ENCODE results near the gene IL10RA.
A peak's percentile ranks its signal among the peaks of the same experiment; 100 is the strongest.

Gene IL10RA

GRCh38 chr11:118002541-118003423 is 16.6 kb downstream of the IL10RA start:
- Histone ChIP-seq H3K36me3 (replicated peaks in 1 of 2; ENCODE audit: control insufficient read depth in 2 of 2, insufficient read depth in 2 of 2, low read length in 2 of 2) (no peaks in the 10 kb centered on the region), H3K27me3 (ENCODE audit: control insufficient read depth in 3 of 3, insufficient read depth in 3 of 3, low read depth in 1 of 3, low read length in 3 of 3) (no peaks in the 10 kb centered on the region), H3K18ac (ENCODE audit: low read length) (peak overlapping the region; percentile 53), H4K8ac (ENCODE audit: low read depth, low read length) (no peak overlapping the region), H2BK120ac (ENCODE audit: low read depth, low read length) (no peak overlapping the region), H3K79me1 (ENCODE audit: low read depth, low read length) (no peaks in the 10 kb centered on the region), H3K9me3 (replicated peaks in 1 of 2; ENCODE audit: control insufficient read depth in 2 of 2, insufficient read depth in 1 of 2, low read depth in 1 of 2, low read length in 2 of 2) (peaks cover 0 to 3% of the 10 kb centered on the region in 2 donors), H2BK5ac (ENCODE audit: low read length) (no peak overlapping the region), H3K4me3 (ENCODE audit: low read length in 2 of 2) (no peak overlapping the region), H3K9ac (ENCODE audit: low read depth, low read length, poor library complexity) (no peak overlapping the region), H3K4me2 (ENCODE audit: insufficient read depth, low read length, poor library complexity, severe bottlenecking) (no peak overlapping the region), H3K14ac (ENCODE audit: low read length) (no peak overlapping the region), H2BK12ac (ENCODE audit: low read length) (no peak overlapping the region), H3K4ac (ENCODE audit: low read length) (no peak overlapping the region), H3K23ac (ENCODE audit: low read depth, low read length, poor library complexity) (no peak overlapping the region), H3K4me1 (ENCODE audit: control insufficient read depth in 2 of 2, insufficient read depth in 1 of 2, low read depth in 1 of 2, low read length in 2 of 2) (peaks cover 0 to 7% of the 10 kb centered on the region in 2 donors), H3K27ac (replicated peaks; ENCODE audit: low read length) (peak overlapping the region; percentile 14), H2AFZ (ENCODE audit: low read length) (no peak overlapping the region), H2BK15ac (ENCODE audit: low read length) (no peak overlapping the region), H2AK5ac (ENCODE audit: low read depth, low read length) (no peak overlapping the region), H4K91ac (ENCODE audit: low read depth, low read length, poor library complexity) (peak overlapping the region; percentile 25)
- DNase-seq (ENCODE audit: low spot score) = peak; percentile 31
- no CpG with 5 or more reads among the region's 7 CpGs for WGBS, 2 donors (ENCODE audit: extremely low coverage in 2 of 2, insufficient read length in 2 of 2, insufficient replicate concordance in 1 of 2)

- no peaks in the 10 kb centered on the region for H3K36me3 ChIP-seq (replicated peaks in 1 of 2; ENCODE audit: control insufficient read depth in 2 of 2, insufficient read depth in 2 of 2, low read length in 2 of 2)
- no peak overlapping the region for H2BK120ac ChIP-seq (ENCODE audit: low read depth, low read length)
- H3K27me3 ChIP-seq (ENCODE audit: control insufficient read depth in 3 of 3, insufficient read depth in 3 of 3, low read depth in 1 of 3, low read length in 3 of 3) = peaks cover 0 to 4% (median 0%) of the 10 kb centered on the region in 3 experiments
- H2BK12ac ChIP-seq (ENCODE audit: low read length) = no peak overlapping the region
- no peak overlapping the region for H3K14ac ChIP-seq (ENCODE audit: low read length)
- no peak overlapping the region for H3K27ac ChIP-seq (replicated peaks; ENCODE audit: low read length)
- H3K79me1 ChIP-seq (ENCODE audit: low read depth, low read length) = no peaks in the 10 kb centered on the region
- H2AK5ac ChIP-seq (ENCODE audit: low read depth, low read length) = no peak overlapping the region
- no peak for DNase-seq (ENCODE audit: low spot score)
- H3K9me3 ChIP-seq (replicated peaks in 1 of 2; ENCODE audit: control insufficient read depth in 2 of 2, insufficient read depth in 1 of 2, low read depth in 1 of 2, low read length in 2 of 2) = peaks cover 0 to 3% of the 10 kb centered on the region in 2 donors
- H2BK15ac ChIP-seq (ENCODE audit: low read length) = no peak overlapping the region
- no peak overlapping the region for H4K8ac ChIP-seq (ENCODE audit: low read depth, low read length)
- no peak overlapping the region for H4K91ac ChIP-seq (ENCODE audit: low read depth, low read length, poor library complexity)
- peaks cover 0 to 7% of the 10 kb centered on the region in 2 donors for H3K4me1 ChIP-seq (ENCODE audit: control insufficient read depth in 2 of 2, insufficient read depth in 1 of 2, low read depth in 1 of 2, low read length in 2 of 2)
- no peak overlapping the region for H2BK5ac ChIP-seq (ENCODE audit: low read length)
- no peak overlapping the region for H3K4ac ChIP-seq (ENCODE audit: low read length)
- no peak overlapping the region for H3K23ac ChIP-seq (ENCODE audit: low read depth, low read length, poor library complexity)
- H2AFZ ChIP-seq (ENCODE audit: low read length) = no peak overlapping the region
- no peak overlapping the region for H3K18ac ChIP-seq (ENCODE audit: low read length)
- no peak overlapping the region for H3K4me3 ChIP-seq (ENCODE audit: low read length in 2 of 2)
- no peak overlapping the region for H3K4me2 ChIP-seq (ENCODE audit: insufficient read depth, low read length, poor library complexity, severe bottlenecking)
- no peak overlapping the region for H3K9ac ChIP-seq (ENCODE audit: low read depth, low read length, poor library complexity)
- 100% methylated on average over 1 of the region's 4 CpGs for WGBS, 2 donors (ENCODE audit: extremely low coverage in 2 of 2, insufficient read length in 2 of 2, insufficient replicate concordance in 1 of 2)
Measured at GRCh38 chr11:118003456-118003855, 17.3 kb downstream of the IL10RA start.

- H3K4ac ChIP-seq (ENCODE audit: low read length) = no peak overlapping the region
- no peak overlapping the region for H3K23ac ChIP-seq (ENCODE audit: low read depth, low read length, poor library complexity)
- no peak overlapping the region for H2BK15ac ChIP-seq (ENCODE audit: low read length)
- H2AFZ ChIP-seq (ENCODE audit: low read length) = no peak overlapping the region
- H3K9me3 ChIP-seq (replicated peaks in 1 of 2; ENCODE audit: control insufficient read depth in 2 of 2, insufficient read depth in 1 of 2, low read depth in 1 of 2, low read length in 2 of 2) = peaks cover 0 to 3% of the 10 kb centered on the region in 2 donors
- no peak for DNase-seq (ENCODE audit: low spot score)
- H3K4me3 ChIP-seq (ENCODE audit: low read length in 2 of 2) = no peak overlapping the region
- peaks cover 0 to 10% (median 0%) of the 10 kb centered on the region in 3 experiments for H3K27me3 ChIP-seq (ENCODE audit: control insufficient read depth in 3 of 3, insufficient read depth in 3 of 3, low read depth in 1 of 3, low read length in 3 of 3)
- no peak overlapping the region for H2BK120ac ChIP-seq (ENCODE audit: low read depth, low read length)
- no CpG with 5 or more reads among the region's 7 CpGs for WGBS, 2 donors (ENCODE audit: extremely low coverage in 2 of 2, insufficient read length in 2 of 2, insufficient replicate concordance in 1 of 2)
- no peak overlapping the region for H3K18ac ChIP-seq (ENCODE audit: low read length)
- no peaks in the 10 kb centered on the region for H3K36me3 ChIP-seq (replicated peaks in 1 of 2; ENCODE audit: control insufficient read depth in 2 of 2, insufficient read depth in 2 of 2, low read length in 2 of 2)
- peaks cover 0 to 7% of the 10 kb centered on the region in 2 donors for H3K4me1 ChIP-seq (ENCODE audit: control insufficient read depth in 2 of 2, insufficient read depth in 1 of 2, low read depth in 1 of 2, low read length in 2 of 2)
- H4K91ac ChIP-seq (ENCODE audit: low read depth, low read length, poor library complexity) = no peak overlapping the region
- H3K14ac ChIP-seq (ENCODE audit: low read length) = no peak overlapping the region
- no peak overlapping the region for H3K4me2 ChIP-seq (ENCODE audit: insufficient read depth, low read length, poor library complexity, severe bottlenecking)
- H3K79me1 ChIP-seq (ENCODE audit: low read depth, low read length) = no peaks in the 10 kb centered on the region
- H2BK12ac ChIP-seq (ENCODE audit: low read length) = no peak overlapping the region
- no peak overlapping the region for H3K27ac ChIP-seq (replicated peaks; ENCODE audit: low read length)
- H2BK5ac ChIP-seq (ENCODE audit: low read length) = no peak overlapping the region
- H2AK5ac ChIP-seq (ENCODE audit: low read depth, low read length) = no peak overlapping the region
- H4K8ac ChIP-seq (ENCODE audit: low read depth, low read length) = no peak overlapping the region
- no peak overlapping the region for H3K9ac ChIP-seq (ENCODE audit: low read depth, low read length, poor library complexity)
Measured at GRCh38 chr11:118004543-118005223, 18.5 kb downstream of the IL10RA start.
